Transverse colon (tissue), 3 donors: ENCODE data around the gene DNM1L.

Source experiments
- CTCF ChIP-seq, 5 experiments: fragments of 200-600 bp in 3 of 5; fragments of 450-650 bp in 2 of 5; sonication (generic) in 3 of 5; IDR thresholded peaks; 1 replicate in 2 of 5; 2 replicates in 3 of 5; pipeline ENCODE4 v1.5.1; 2016 to 2017; ENCODE audit warnings: antibody characterized with exemption in 5 of 5, inconsistent platforms in 3 of 5, mild to moderate bottlenecking in 2 of 5, moderate library complexity in 1 of 5
- EP300 ChIP-seq: sonication (generic); formaldehyde crosslinking; IDR thresholded peaks from one replicate; pipeline ENCODE4 v1.6.1; 2017; ENCODE audit warnings: antibody characterized with exemption, low read depth

GRCh38 chr12:32788405-32788804 lies 109.3 kb downstream of the DNM1L start:
- TF ChIP-seq CTCF (IDR thresholded peaks at IDR 0.05): no peak
- no peak for TF ChIP-seq EP300
